GM21825 (cell line): ENCODE measurements around the gene GRAMD1A.
"Not testable (repeated sequence)": the region's sequence is repeated elsewhere in the genome, so short reads cannot be mapped to it uniquely, and the experiment has no call there.

Experiments used
- ATAC-seq: cut with Tn5 transposase; IDR thresholded peaks from one replicate; pipeline ENCODE4 v1.9.1; 2021; ENCODE audit warnings: mild to moderate bottlenecking, moderate library complexity; ENCODE audit not compliant: unreplicated experiment

GRAMD1A gene

GRCh38 chr19:35002037-35002535, 2.0 kb downstream of the GRAMD1A start:
- ATAC-seq = no peak

- no peak for ATAC-seq
These were observed 4.6 kb downstream of the GRAMD1A start for GRCh38 chr19:35004517-35005255.

GRCh38 chr19:35005256-35005977, 5.3 kb downstream of the GRAMD1A start:
- ATAC-seq = no peak

- ATAC-seq = not testable (repeated sequence)
These were observed 5.9 kb downstream of the GRAMD1A start for GRCh38 chr19:35006007-35006341.

- ATAC-seq = no peak
These were observed 6.3 kb downstream of the GRAMD1A start for GRCh38 chr19:35006342-35006998.

DNA sequence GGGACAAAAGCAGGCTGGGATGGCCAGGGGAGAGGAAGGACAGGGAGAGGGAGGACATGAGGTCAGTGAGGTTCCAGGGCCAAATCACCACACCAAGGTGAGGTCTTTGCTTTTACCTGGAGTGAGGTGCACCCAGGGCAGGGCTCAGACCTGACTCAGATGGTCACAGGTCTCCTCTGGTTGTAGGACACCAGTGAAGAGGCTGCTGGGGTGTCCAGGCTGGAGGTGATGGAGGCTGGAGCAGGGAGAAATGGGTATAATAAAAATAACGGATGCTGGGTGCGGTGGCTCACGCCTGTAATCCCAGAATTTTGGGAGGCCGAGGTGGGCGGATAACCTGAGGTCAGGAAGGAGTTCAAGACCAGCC, 6.9 kb downstream of the GRAMD1A start:
- no peak for ATAC-seq

- not testable (repeated sequence) for ATAC-seq
These were observed 7.3 kb downstream of the GRAMD1A start for GRCh38 chr19:35007427-35007826.

- ATAC-seq = no peak
These were observed 8.8 kb downstream of the GRAMD1A start for GRCh38 chr19:35008891-35009341.

DNA sequence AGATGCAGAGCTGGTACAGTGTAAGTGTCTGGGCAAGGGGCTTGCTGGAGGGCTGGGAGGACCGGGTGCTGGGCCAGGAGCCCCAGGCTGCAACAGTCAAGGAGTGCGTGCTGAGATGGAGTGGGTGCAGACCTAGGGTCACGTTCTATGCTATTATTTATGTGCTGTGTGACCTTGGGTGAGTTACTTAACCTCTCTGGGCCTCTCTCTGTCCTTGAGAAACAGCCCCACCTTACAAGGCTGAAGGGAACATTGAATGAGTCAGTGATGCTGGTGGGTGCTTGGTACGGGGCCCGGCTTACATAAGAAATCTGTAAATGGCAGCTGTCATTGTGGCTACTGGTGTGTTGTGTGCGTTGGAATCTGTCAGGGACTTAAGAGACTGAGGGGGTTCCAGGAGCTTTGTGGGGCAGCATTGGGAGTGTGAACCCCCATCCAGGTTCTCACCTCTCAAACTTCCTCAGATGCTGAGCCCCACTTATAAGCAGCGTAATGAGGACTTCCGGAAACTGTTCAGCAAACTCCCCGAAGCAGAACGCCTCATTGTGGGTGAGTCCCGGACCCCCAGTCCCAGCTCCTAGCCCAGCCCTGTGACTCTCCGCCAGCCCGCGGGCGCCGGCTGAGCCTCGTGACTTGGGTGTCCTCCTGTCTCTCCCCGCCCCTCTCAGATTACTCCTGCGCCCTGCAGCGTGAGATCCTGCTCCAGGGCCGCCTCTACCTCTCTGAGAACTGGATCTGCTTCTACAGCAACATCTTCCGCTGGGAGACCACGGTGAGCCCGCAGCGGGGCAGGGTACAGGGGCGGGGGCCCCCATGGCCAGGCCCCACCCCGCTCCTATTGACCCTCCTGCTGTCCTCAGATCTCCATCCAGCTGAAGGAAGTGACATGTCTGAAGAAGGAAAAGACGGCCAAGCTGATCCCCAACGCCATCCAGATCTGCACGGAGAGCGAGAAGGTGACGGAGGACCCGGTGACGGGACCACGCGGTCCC, 9.6 kb downstream of the GRAMD1A start:
- no peak for ATAC-seq

- no peak for ATAC-seq
These were observed 11.1 kb downstream of the GRAMD1A start for GRCh38 chr19:35011091-35011689.

GRCh38 chr19:35011737-35012682, 11.9 kb downstream of the GRAMD1A start:
- ATAC-seq = no peak

DNA sequence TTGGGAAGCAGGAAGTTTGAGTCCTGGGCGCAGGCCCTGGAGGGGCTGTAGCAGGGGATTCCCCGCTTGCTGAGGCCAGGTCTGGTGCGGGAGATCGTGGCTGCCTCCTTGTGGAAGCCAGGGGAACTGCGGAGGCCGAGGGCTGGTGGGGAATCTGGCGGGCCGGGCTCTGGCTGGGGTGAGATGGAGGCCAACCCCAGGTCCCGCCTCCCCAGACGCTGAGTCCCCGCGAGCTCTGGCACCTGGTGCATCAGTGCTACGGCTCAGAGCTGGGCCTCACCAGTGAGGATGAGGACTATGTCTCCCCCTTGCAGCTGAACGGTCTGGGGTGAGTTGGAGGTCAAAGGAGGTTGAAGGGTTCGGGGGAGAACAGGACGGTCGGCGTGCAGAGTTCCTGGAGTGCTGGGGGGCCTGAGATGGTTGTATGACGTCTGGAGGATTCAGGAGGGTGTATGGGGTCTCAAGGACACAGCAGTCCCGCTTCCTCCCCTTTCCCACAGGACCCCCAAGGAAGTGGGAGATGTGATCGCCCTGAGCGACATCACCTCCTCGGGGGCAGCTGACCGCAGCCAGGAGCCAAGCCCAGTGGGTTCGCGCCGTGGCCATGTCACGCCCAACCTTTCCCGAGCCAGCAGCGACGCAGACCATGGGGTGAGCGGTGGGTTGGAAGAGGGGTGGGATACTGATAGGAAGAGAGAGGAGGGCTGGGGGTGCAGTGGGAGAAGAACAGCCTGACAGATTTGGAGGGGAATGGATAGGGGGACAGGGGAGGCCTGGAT, 13.1 kb downstream of the GRAMD1A start:
- peak; percentile 55 for ATAC-seq

DNA sequence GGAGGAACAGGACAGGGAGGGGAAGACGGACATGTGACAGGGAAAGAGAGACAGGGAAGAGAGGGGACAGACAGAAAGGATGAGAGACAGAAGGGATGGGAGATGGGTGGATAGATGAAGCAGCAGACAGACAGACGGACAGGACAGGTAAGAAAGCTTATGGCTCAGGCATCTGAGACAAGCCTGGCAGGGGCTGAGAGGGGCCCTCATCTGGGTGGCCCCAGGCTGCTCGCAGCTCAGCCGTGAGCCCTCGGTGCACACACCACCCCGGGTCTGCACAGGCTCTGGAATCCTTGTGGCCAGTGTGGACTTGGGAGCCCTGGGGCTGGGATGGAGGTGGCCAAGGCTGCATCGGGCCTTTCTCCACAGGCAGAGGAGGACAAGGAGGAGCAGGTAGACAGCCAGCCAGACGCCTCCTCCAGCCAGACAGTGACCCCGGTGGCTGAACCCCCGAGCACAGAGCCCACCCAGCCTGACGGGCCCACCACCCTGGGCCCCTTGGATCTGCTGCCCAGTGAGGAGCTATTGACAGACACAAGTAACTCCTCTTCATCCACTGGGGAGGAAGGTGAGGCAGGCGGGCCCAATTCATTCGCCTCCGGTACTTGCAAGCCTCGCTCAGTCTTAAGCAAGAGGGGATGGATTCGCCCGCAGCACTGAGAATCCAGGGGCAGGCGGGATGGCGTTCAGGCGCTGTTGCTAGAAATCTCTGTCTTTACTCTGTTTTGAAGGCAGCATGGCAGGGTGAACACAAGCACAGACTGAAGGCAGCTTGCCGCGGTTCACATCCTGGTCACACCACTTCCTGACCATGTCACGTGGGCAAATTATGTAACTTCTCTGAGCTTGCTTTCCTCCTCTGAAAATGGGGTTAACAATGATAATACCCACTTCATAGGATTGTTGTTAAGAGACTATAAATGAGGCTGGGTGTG, 14.0 kb downstream of the GRAMD1A start:
- no peak for ATAC-seq

DNA sequence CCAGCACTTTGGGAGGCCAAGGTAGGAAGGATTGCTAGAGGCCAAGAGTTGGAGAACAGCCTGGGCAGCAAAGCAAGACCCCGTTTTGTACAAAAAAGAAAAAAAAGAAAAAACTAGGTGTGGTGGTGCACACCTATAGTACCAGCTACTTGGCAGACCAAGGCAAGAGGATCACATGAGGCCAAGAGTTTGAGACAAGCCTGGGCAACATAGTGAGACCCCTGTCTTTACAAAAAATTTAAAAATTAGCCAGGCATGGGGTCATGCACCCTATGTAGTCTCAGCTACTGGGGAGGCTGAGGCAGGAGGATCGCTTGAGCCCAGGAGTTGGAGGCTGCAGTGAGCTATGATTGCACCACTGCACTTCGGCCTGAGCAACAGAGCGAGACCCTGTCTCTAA, 14.7 kb downstream of the GRAMD1A start:
- not testable (repeated sequence) for ATAC-seq

GRCh38 chr19:35015270-35015953, 15.3 kb downstream of the GRAMD1A start:
- ATAC-seq = no peak

- no peak for ATAC-seq
These were observed 15.8 kb downstream of the GRAMD1A start for GRCh38 chr19:35015954-35016351.

DNA sequence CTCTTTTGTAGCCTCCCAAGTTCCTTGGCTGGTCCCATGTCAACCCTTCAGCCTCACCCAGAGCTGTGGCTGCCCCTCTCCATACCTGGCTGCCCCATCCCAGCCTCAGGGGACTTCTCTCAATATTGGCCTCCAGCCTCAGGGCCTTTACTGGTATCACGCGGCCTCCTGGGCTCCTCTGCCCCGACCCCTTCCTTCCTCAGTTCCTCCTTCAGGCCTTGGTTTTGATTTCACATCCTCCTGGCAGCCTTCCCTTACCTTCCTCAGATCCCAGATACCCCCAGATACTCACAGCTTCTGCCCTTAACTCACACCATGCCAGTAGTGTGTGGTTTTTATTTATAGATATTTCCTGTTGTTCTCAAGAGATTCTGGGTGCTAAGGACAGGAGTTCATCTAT, 17.4 kb downstream of the GRAMD1A start:
- ATAC-seq = no peak
